Measurements from ENCODE around the gene TEX36.

DNA sequence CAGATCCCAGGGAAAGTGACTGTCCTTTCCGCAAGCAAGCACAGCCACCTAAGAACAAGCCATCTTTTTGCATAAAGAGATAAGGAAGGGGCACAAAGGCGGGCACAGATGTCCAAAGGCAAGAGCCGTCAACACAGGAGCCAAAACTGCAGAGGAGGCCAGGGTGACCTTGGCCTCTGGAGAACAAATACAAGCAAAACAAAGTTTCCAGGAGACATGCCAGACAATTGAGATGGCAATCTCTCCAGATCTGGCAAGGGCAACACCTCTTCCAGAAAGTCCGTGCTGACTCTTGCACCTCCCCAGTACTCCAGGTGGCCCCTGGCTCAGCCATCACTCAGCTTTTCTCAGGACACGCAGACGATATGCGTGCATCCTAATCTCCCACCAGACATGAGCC lies 58.2 kb downstream of the TEX36 start:
- TF ChIP-seq, protein P1, sequence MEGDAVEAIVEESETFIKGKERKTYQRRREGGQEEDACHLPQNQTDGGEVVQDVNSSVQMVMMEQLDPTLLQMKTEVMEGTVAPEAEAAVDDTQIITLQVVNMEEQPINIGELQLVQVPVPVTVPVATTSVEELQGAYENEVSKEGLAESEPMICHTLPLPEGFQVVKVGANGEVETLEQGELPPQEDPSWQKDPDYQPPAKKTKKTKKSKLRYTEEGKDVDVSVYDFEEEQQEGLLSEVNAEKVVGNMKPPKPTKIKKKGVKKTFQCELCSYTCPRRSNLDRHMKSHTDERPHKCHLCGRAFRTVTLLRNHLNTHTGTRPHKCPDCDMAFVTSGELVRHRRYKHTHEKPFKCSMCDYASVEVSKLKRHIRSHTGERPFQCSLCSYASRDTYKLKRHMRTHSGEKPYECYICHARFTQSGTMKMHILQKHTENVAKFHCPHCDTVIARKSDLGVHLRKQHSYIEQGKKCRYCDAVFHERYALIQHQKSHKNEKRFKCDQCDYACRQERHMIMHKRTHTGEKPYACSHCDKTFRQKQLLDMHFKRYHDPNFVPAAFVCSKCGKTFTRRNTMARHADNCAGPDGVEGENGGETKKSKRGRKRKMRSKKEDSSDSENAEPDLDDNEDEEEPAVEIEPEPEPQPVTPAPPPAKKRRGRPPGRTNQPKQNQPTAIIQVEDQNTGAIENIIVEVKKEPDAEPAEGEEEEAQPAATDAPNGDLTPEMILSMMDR (IDR thresholded peaks at IDR 0.05): no peak
- TF ChIP-seq RAD21 (IDR thresholded peaks at IDR 0.05; ENCODE audit: low read length): no peak
- no peak for TF ChIP-seq RXRA (IDR thresholded peaks at IDR 0.05; ENCODE audit: borderline replicate concordance, low read depth)
- no peak for TF ChIP-seq EP300 (IDR thresholded peaks at IDR 0.05; ENCODE audit: borderline replicate concordance in 1 of 2, low read depth in 1 of 2, low read length in 1 of 2)
- TF ChIP-seq, protein P2, sequence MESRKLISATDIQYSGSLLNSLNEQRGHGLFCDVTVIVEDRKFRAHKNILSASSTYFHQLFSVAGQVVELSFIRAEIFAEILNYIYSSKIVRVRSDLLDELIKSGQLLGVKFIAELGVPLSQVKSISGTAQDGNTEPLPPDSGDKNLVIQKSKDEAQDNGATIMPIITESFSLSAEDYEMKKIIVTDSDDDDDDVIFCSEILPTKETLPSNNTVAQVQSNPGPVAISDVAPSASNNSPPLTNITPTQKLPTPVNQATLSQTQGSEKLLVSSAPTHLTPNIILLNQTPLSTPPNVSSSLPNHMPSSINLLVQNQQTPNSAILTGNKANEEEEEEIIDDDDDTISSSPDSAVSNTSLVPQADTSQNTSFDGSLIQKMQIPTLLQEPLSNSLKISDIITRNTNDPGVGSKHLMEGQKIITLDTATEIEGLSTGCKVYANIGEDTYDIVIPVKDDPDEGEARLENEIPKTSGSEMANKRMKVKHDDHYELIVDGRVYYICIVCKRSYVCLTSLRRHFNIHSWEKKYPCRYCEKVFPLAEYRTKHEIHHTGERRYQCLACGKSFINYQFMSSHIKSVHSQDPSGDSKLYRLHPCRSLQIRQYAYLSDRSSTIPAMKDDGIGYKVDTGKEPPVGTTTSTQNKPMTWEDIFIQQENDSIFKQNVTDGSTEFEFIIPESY (IDR thresholded peaks at IDR 0.05; ENCODE audit: borderline replicate concordance, low read depth): no peak
- TF ChIP-seq, protein P3, sequence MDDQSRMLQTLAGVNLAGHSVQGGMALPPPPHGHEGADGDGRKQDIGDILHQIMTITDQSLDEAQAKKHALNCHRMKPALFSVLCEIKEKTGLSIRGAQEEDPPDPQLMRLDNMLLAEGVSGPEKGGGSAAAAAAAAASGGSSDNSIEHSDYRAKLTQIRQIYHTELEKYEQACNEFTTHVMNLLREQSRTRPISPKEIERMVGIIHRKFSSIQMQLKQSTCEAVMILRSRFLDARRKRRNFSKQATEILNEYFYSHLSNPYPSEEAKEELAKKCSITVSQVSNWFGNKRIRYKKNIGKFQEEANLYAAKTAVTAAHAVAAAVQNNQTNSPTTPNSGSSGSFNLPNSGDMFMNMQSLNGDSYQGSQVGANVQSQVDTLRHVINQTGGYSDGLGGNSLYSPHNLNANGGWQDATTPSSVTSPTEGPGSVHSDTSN (IDR thresholded peaks at IDR 0.05): no peak
- TF ChIP-seq POLR2AphosphoS5 (IDR thresholded peaks at IDR 0.05; ENCODE audit: low read depth, low read length): no peak
- no peak for TF ChIP-seq EZH2phosphoT487 (IDR thresholded peaks at IDR 0.05; ENCODE audit: borderline replicate concordance, low read depth)
- TF ChIP-seq TEAD4 (IDR thresholded peaks at IDR 0.05; ENCODE audit: borderline replicate concordance, insufficient read depth): no peak
- no peak for TF ChIP-seq FOXJ3 (CRISPR knock-in tag; IDR thresholded peaks at IDR 0.05)
- TF ChIP-seq GATA2 (CRISPR knock-in tag; IDR thresholded peaks at IDR 0.05): no peak
- TF ChIP-seq JUND (IDR thresholded peaks at IDR 0.05): no peak
- TF ChIP-seq NFIC (IDR thresholded peaks at IDR 0.05; ENCODE audit: borderline replicate concordance): no peak
